C4-2B (cell line): ENCODE measurements around the gene EMILIN2.
"Not testable (repeated sequence)": the region's sequence is repeated elsewhere in the genome, so short reads cannot be mapped to it uniquely, and the experiment has no call there.

Experiments used
- CTCF ChIP-seq: fragments of 450-650 bp; conservative IDR thresholded peaks from 2 replicates; pipeline ENCODE4 v1.5.1; 2017; ENCODE audit warnings: mild to moderate bottlenecking
- ZFX ChIP-seq: fragments of 450-650 bp; IDR thresholded peaks from 2 replicates; pipeline ENCODE4 v1.6.1; 2017

GRCh38 chr18:2836118-2836517 is 10.7 kb upstream of the EMILIN2 start:
- not testable (repeated sequence) for TF ChIP-seq CTCF, ZFX
